DLD1 (cell line): ENCODE data around the gene ASB1.

Experiments
- in situ Hi-C: cut with HindIII; loops from 2 replicates; pipeline ENCODE4 v1.10.0; 2017; ENCODE audit warnings: low sequenced_read_pairs

The ASB1 gene

DNA sequence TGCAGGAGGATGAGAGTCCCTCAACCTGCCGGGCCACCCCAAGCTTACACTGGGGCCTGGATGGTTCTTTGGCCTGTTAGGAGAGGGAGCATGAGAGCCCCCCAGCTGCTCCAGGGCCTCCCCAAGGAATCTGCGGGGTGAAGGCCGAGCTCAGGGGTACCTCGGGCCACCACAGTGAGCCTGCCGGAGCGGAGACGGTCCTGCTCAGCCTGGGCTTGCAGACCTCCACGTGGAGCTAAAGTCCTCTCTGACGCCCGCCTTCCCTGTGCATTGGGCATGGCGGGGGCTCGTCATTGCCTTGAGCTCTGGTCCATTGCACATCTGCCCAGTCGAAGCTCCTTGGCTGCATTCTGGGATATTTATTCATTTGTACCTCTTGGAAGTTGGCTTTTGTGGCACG is 62.7 kb downstream of the ASB1 start:
- in situ Hi-C loops: no loop called here

DNA sequence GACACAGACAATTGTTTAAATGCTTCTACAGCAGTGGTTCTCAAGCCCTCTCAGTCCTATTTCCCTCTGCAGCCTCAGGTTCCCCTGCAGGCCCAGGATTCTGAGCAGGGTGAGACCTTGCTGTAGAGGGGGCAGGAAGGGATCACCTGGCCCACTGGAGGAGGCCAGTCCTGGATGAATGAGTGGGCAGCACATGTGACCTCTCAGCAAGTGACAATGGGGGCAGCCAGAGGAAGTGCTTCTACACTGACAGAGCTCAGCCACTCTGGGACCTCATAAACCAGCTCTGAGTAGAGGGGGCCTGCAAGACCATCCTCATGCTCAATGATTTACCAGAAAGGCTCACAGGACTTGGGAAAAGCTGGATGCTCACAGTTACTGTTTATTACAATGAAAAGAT is 63.2 kb downstream of the ASB1 start:
- in situ Hi-C loops: no loop called here

DNA sequence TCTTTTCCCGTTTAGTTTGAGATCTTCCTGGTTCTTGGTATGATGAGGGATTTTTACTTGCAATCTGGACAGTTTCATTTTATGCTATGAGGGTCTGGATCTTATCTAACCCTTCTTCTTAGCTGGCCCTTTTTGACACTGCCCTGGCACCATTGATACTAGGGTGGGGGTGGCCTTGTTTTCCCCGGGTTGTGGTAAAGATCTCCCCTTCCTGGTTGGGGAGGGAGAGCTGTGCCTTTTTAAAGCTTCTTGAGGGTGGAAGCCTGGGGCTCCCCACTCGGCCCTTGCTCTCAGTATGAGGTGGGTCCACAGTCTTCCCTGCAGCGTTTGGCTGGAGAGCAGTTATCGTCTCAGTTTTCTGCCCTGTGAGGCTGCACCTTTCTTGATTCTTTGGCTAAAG is 66.1 kb downstream of the ASB1 start:
- in situ Hi-C loops: no loop called here

DNA sequence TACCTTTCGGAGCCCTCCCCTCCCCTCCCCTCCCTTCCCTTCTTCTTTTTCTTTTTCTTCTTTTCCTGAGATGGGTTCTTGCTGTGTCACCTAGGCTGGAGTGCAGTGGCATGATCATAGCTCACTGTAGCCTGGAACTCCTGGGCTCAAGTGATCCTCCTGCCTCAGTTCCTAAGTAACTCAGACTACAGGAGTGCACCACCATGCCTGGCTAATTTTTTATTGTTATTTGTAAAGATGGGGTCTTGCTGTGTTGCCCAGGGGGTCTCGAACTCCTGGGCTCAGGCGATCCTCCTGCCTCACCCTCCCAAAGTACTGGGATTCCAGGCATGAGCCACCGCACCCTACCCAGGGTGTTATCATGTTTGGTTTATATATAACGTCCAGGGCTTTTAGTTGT is 66.7 kb downstream of the ASB1 start:
- in situ Hi-C loops: no loop called here

DNA sequence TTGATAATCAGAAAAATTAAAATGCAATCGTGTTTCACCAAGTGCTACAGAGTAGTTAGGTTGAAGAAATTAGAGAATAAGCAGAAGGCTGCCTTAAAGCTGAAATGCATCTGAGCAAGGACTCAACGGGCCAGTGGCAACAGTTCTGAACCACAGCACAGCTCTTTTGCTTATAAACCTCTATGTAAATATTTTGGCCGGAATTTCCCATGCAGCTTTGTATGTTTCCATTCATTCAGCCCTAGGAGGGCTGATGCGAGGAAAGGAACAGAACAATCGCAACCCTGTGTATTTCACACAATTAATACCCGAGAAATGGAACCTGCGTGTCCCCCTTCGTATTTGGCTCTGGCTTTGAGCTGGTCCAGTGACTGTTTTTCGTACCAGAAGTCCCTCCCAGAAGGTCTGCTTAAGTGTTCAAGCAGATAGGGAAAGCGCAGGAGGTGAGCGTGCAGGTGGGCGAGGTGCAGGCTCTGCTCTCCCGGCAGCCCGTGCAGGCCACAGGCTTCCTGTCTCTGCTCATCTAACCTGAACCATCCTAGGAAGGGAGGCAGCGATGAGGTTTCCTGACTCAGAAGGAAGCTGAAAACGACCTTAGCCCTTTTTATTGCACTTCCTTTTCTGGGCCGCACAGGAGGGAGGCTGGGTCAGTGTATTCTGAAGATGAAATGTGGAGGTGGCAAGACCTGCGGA is 67.3 kb downstream of the ASB1 start:
- in situ Hi-C loops: no loop called here

DNA sequence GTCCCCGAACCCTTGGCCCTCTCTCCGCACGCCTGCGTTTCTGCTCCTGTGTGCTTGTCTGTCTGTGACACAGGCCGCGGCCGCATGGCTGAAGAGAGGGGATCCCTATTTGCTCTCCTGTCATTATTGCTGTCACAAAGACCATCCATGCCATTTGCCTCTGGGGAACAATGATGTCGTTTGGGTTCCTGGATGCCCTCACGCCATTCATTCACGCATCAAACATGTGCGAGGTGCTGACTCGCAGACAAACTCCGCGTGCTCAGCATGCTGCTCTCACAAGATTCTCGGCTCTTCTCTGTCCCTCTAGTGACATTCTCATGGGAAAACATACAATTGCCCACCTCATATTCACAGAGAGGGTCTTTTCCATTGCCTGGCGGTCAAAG is 67.8 kb downstream of the ASB1 start:
- in situ Hi-C loops: no loop called here

DNA sequence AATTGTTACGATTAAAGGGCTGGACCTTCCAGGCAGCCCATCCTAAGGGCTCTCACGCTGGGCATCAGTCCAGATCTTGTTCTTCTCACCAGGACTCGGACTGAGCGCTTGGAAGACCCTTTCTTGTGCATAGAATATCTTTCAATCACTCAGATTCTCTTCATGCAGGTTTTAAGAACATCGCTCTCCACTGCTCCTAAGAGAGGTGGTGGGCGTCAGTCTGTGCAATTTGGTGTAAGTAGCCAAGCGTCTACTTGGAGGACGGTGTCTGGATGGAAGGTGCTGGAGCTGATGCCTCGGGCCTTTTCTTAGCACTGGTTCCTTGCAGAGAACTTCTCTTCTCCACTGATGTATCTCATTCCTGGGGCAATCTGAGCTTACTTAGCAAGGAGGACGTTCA is 68.7 kb downstream of the ASB1 start:
- in situ Hi-C loops: no loop called here

DNA sequence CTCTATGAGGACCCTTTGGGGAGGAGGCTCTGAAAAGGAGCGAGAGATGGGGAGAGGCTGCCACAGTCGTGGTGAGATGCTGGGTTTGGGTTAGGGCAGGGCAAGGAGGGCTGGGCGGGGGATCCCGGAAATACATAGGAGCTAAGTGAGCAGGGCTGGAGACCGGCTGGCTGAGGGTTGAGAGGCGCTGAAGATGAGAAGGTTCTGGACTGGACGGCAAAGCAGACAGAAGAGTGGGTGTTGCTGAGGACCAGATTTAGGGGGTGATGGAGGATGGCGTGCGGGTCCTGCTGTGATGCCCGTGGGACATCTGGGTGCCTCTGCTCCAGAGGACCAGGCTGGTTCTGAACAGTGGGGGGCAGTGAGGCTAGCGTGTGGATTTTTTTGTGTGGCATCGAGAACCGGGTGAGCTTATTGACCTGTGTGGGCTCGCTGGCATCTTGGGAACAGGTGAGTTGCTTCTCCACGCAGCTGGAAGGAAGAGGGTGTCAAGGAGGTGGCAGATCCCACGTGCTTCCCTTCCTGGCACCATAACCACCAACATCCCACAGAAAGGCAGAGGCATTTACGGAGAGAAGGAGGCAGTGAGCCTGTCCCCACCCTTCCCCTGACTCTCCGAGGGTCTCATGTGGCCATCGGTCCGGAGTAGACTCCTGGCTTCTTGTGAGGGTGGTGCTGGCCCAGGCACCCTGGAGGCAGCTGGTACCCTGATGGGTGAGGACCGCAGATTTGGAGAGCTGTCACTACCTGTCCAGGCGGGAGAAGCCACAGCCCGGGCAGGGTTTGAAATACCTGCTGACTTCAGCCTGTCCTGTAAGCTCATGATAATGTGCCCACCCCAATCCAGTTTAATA is 70.3 kb downstream of the ASB1 start:
- in situ Hi-C loops: no loop called here

DNA sequence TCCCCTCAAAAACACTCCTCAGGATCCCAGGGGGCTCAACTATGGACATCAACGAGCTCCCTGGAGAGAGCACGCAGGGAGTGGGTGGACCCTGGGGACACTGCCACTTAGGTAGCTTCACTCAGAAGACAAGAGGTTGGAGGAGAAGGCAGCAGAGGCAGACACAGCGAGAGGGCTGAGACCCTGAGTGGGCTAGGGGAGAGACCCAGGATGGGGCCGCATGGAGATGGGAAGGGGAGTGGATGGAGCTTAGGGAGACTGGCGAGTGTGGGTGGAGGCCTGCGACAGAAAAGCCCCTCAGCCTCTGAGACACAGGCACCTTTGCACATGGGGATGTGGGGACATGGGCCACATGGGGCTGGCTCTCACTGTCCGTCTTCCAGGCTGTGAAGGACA is 70.9 kb downstream of the ASB1 start:
- in situ Hi-C loops: no loop called here

DNA sequence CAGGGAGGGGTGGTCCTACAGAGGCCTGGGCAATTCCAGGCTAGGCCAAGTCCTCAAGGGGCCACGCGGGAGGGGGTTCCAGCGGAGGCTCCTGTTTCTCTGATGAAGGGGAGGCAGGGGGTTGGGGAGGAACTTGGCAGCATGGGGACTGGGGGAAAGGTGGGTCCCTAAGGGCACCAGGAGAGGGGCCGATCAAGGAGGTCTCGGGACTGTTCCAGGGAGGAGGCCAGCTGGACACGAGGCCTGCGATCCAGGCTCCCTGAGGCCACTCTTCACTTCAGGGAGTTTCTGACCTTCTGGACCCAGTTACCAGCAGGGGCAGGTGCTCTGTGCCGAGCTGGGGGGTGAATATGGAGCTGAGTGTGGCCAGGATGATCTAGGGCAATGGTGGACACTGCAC is 71.5 kb downstream of the ASB1 start:
- in situ Hi-C loops: no loop called here

DNA sequence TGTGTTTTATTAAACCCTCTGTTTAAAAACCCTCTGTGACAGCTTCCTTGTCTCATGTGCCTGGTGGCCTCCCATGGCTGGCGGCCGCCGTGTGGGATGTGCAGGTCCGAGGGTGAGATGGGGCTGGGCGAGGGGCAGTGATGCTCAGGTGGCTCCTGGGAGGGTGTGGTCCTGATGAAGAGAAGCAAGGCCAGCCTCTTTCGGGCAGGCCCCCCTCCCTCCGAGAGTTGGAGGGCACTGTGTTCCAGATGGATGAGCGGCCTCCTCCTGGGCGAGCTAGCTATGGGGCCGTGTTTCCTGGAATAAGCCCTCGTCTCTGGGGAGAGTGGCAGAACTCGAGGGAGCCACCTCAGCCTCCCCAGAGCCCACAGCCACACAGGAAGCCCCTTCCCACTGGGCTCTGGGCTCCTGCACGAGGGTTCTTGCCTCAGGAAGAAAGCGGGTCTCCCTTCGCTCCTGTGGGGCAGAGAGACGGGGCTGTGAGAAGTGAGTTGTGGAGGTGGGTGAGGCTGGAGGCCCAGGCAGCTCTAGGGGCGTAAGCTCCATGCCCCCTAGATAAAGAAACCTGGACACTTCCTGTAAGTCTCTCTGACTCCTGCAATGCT is 72.1 kb downstream of the ASB1 start:
- in situ Hi-C loops: no loop called here

DNA sequence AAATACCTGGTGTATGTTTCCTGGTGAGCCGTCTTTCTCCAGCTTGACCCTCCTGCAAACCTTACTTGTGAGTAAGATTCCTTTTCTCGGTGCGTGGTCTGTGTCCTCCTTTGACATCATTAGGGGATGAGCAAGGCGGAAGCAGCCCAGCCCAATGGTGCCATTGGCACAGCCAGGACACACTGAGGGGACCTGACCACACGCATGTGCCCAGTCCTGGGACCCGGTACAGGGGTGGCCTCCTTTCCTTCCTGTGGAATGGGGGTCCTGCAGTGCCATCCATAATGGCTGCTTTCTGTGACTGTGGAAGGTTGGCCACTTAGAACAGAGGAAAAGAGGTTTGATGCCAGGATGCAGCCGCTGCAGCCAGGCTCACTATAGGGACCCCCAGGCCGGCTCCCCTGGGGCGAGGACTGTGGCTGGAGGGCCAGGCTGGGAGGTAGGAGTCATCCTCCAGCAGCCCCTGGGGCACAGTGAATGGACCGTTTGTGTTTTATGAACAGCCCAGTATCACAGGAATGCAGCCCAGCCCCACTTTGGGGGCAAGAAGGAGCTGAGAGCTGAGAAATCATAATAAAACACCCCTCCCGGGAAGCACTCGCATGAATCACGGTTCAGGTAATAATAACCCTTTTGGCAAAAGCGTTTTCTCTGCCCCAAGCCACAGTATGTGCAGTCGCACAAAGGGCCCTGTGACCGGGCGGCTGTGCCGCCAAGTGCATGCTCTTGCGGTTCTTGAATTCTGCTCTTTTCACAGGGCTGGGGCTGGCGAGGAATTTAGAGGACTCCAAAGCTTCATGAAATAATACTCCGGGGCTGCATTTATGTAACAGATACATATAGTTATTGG is 73.2 kb downstream of the ASB1 start:
- in situ Hi-C loops: no loop called here

DNA sequence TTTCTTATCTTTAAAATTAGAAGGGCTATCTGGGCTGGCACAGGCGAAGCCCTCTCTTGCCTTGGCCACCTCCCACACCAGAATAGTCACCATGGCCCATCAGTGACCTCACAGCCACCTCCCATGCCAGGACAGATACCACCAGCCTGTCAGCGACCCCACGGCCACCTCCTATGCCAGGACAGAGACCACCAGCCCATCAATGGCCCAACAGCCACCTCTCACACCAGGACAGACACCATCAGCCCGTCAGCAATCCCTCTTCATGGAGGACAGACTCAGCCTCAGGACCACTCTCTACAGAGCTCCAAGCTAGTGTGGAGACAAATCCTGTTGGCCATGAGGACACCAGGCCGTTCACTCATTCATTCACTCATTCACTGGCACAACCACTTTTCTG is 74.6 kb downstream of the ASB1 start:
- in situ Hi-C loops: no loop called here
